Stimulated activated naive CD4-positive, alpha-beta T cell treated with Interleukin-2 at 50 U/mL for 16 hours (primary cell): ENCODE results near the gene PLEKHA5.
"Not testable (repeated sequence)": the region's sequence is repeated elsewhere in the genome, so short reads cannot be mapped to it uniquely, and the experiment has no call there.

ENCODE experiments used
- DNase-seq: peaks from one replicate; lab custom pipeline; 2025; lab: John Stamatoyannopoulos, UW

PLEKHA5 gene

DNA sequence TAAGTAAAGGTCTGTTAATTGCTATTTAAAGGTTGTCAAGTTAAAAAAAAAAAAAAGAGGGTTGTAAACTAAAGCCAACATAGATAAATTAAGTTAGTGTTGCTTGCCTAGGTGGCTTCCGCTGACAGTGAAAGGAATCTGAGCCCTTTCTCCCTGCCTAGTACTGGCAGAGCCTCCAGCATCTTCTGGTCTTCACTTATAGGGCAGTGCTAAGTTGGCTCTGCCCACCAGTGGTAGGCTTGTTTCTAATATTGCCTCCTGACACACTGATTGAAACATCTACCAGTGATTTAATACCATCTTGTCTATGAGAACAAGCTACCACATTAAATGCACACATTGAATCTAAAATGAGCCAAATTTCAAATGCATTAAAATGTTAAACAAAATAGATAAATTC lies 39.7 kb downstream of the PLEKHA5 start:
- no peak for DNase-seq

DNA sequence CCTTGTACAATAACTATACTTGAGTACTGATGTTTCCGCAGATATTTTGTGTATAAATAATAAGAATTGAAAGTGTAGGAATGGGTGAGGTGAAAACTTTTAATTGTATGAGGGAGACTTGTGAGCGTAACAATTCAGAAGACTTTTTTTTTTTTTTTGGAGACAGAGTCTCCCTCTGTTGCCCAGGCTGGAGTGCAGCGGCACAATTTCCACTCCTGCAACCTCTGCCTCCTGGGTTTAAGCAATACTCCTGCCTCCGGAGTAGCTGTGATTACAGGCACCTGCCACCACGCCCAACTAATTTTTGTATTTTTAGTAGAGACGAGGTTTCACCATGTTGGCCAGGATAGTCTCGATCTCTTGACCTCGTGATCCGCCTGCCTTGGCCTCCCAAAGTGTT lies 40.8 kb downstream of the PLEKHA5 start:
- not testable (repeated sequence) for DNase-seq

DNA sequence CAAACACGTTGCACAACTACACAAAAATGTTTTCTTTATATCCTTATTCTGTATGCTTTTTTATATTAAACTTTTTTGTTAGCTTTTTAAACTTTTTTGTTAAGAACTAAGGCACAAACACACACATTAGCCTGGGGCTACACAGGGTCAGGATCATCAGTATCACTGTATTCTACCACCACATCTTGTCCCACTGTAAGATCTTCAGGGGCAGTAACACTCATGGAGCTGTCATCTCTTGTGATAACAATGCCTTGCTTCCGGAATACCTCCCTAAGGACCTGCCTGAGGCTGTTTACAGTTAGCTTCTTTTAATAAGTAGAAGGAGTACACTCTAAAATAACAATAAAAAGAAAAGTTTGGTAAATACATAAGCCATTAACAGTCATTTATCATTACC lies 42.2 kb downstream of the PLEKHA5 start:
- DNase-seq = no peak

DNA sequence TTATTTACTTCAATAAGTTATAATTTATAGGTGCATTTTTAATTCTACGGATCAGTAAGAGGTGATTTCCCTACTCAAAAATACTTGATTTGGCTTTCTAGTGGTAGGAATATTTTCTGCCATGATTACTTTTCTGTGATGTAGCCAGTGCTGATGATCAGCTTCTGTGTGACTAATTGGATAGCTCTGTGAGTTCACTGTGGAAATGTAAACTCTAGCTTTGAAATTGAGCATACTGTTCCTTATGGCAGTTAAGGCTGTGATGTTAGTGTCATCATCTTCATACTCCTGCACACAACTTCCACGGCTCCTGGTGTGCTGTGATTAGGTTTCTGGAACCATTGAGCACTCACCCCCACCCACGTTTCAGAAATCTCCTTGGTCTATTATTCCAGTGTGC lies 48.2 kb downstream of the PLEKHA5 start:
- no peak for DNase-seq

DNA sequence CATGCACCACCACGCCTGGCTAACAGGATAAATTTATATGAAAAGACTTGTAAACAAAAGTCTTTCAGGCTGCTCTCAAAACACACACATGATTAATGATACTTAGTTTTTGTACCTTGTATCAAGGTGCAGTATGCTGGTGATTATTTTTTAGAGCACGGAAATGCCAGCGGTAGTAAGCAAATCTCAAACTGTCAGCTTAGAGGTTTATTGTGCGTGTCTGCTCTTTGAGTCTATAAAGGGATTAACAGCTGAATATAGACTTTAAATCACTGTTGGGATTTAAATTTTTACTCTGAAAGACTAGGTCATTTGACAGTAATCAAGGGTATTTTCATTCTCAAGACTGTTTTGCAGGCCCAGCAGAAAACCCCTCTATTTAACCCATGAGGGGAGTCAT lies 50.5 kb downstream of the PLEKHA5 start:
- no peak for DNase-seq

DNA sequence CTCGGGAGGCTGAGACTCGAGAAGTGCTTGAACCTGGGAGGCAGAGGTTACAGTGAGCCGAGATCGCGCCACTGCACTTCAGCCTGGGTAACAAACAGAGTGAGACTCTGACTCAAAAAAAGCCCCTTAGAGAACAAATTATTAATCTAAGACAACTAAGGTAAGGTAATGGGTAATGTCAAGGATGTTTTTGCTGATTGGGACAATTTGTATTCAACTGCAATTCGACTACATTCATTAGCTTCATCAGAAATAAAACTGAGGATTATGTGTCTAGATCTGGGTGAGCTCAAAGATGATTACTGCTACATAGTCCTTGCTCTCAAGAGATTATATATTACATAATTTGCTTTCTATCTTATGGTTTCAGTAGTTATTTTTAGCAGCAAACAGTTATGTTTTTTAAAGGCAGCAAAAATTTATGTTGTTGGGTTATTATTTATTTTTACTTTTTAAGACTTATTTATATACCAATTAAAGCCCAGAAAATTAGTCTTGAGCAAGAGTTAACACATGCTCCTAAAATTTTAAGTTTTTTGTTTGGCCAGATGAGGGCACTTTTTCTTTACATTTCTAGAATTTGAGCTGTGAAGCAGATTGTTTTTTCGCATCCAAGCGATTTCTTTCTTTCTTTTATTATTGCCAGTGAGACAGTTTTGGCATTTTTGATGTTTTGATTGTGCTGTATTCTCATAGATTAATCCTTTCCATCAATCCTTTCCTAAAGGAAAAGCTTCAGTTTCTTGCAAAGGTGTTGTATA lies 52.3 kb downstream of the PLEKHA5 start:
- DNase-seq = no peak

DNA sequence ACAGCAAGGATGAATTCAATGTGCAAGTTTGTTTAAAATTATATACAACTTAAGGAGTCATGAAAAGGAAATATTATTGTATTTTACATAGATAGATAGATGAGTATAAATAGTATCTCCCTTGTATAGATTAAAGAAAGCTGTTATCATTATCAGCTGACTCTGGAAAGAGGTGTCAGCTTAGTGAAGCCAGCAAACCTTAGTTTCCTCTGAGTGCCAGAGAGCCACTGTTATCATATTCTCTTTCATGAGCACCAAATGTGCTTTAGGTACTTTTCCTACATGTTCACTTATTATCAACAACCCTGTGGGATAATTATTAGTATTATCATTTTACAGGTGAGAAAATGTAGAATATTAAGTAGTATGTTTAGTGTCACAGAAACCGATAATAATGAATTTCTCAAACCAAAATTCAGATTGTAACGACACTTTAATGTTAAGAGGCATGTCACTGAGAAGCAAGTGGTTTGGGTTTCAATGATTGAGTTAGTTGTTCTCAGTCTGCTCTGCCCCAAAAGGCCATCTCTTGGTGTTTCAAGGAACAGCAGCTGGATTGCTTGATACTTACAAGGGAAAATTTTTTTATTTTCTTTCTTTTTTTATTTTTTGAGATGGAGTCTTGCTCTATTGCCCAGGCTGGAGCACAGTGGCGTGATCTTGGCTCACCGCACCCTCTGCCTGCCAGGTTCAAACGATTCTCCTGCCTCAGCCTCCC lies 53.7 kb downstream of the PLEKHA5 start:
- no peak for DNase-seq

DNA sequence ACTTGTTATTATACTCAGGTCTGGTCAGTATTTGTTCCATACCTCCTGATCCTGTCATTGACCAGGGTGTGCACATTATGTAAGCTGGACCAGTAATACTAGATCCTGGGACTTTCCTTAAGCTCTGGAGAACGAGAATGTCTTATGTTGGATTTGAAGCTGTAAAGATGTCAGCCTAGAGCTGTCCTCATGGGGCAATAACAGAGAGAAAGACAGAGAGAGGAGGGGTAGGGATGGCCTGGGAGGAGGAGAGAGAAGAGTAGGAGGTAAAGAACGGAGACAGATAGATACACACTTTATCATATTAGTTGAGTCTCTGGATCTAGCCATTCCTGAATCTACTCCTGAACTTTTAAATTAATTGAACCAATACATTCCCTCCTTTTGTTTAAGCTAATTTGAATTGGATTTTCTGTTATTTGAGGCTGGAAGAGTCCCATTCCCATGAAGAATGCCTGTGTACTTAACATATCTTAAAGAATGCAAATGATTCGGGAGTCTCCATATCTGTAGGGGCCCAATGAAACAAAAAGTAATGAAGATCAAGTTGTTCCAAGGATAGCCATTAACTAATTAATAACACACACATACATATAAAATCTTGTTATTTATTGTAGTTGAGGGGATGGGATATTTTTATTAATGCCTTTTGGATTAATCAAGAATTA lies 55.9 kb downstream of the PLEKHA5 start:
- no peak for DNase-seq

DNA sequence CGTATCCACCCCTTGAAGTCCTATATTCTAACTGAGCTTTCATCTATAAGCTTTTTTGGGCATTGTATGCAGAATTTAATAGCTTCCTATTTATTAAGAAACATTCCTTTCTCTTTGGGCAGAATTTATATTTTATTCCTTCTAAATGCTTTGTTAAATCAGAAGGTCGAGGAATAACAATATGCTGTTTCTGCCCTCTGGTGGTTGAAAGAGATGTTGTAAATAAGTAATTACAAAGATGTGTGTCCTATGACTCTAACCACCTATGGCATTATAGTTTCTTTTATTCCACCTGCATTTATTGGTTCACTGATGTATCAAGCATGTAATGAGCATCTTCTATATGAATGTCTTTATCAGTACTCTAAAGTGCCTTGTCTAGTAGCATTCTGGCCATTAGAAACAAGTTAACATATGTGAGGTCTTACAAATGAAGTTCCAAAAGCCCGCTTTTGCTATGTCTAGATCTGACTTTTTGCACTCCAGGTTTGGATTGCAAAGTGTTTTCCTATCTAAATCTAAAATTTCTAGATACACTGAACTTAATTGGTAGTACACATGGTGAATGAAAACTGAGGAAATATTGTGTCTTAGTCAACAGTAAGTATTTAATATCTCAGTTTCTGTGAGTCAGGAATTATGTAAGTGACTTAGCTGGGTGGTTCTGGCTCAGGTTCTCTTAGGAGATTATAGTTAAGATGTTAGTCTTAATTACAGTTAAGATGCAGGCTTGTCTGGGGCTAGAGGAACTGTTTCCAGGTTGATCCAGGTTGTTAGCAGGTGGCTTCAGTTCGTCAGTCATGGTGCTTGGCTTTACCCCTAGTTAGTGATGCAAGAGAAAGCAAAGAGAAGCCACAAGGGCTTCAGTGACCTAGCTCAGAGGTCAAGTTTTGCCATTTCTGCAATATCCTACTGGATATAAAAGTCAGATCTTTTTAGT lies 57.5 kb downstream of the PLEKHA5 start:
- DNase-seq = no peak

DNA sequence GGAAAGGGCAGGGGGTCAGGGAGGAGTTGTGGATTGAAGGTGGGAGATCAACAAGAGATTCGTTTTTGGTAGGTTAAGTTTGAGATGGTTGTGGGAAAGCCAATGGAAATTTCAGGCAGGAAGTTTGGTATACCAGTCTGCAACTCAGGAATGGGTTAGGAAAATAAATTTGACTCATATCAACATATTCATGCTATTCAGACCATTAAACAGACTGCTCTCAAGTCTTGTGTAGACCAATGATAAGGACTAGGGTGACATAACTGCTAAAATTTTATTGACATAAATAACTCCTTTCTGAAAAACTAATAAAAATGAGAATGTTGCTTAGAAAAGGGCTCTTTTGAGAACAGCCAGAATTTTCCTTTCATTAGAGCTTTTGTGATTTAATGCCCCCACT lies 60.0 kb downstream of the PLEKHA5 start:
- DNase-seq = no peak

DNA sequence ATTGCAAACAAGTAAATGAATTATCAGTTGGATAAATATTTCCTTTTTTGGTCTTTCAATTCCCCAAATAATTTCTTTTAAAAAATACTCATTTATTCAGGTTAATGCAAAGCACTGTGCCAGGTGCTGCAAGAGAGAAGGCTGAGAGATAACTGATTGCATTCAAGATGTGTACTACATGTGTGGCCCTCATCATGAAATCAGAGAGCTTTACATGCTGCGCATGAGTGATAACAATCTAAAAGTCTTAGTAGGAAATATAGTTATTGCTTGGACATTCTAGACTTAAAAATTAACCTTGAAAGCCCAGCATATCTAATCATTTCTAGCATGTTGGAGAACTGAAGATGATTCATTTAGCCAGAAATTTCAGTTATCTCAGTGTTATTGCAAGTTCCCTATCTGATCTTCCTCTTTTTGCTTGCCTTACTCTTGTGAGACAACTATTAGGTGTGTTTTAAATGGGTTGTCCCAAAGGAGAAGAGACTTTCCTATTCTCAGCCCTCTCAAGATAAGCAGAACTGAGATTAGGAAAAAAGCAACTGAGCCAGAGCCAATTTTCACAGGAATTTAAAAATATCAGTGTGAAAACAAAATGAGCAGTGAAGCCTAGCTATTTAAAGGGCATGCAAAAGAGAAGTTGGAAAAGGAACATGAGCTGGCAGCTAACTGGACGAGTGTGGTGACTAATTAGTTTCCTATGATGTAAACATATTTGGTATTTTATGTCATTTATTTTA lies 60.9 kb downstream of the PLEKHA5 start:
- no peak for DNase-seq

DNA sequence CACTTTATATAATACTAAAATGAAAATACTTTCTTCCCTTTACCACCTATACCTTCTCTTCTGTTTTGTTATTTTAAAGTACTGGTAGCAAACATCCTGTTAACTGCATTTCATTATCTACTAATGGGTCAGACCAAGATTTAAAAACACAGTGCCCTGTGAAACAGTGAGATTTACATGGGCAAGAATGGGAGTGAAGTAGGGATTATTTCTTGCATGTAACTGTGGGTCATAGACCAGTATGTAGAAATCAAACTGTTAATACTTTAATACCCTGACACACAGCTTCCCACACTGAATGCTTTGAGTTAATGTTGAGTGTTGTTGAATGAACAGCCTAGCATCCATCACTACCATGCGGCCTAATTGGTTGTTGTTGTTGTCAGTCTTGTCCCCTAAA lies 61.6 kb downstream of the PLEKHA5 start:
- DNase-seq = no peak

DNA sequence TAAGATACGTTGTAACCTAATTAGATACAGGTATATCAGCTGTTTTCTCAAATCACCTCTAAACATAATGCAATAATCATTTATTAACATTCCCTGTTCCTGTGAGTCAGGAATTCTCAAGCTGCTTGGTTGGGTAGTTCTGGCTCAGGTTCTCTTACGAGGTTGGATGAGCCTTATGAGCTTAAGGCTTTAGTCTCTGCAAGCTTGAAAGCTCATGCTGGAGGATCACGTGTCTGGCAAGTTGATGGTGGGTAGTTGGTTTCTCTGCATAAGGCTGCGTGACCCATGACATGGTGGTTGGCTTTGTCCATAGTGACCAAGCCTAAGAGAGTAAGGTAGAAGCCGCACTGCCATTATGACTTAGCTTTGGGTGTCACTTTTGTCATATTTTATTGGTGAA lies 62.0 kb downstream of the PLEKHA5 start:
- no peak for DNase-seq

DNA sequence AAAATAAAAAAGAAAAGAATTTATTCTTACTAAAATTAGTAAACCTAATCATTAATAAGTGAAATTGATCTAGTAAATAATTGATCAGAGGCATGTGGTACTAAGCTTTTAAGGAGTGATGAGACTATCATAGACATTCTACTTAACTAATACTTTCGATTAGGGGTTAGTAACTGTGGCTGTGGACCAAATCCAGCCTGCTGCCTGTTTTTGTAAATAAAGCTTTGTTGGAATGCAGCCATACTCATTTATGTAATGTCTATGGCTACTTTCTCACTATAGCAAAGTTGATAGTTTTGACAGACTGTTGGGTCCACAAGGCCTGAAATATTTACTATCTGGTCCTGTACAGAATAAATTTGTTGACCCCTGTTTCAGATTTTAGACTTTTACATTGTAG lies 63.2 kb downstream of the PLEKHA5 start:
- DNase-seq = no peak

DNA sequence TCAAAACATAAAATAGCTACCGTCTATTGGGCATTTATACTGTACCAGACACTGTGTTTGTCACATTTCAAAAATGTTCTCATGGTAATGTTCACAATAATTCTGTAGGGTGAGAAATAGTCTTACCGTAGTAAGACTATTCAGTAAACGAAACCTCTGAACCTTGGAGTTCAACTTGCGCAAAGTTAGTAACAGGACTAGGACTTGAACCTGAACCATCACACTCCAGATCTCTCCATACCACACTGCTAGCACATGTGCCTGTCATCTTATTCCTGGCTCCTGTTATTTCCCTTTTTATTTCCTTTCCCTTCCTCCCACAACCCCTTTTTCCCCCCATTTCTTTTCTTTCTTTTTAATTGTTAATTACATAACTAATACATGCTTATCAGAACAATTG lies 65.4 kb downstream of the PLEKHA5 start:
- no peak for DNase-seq

DNA sequence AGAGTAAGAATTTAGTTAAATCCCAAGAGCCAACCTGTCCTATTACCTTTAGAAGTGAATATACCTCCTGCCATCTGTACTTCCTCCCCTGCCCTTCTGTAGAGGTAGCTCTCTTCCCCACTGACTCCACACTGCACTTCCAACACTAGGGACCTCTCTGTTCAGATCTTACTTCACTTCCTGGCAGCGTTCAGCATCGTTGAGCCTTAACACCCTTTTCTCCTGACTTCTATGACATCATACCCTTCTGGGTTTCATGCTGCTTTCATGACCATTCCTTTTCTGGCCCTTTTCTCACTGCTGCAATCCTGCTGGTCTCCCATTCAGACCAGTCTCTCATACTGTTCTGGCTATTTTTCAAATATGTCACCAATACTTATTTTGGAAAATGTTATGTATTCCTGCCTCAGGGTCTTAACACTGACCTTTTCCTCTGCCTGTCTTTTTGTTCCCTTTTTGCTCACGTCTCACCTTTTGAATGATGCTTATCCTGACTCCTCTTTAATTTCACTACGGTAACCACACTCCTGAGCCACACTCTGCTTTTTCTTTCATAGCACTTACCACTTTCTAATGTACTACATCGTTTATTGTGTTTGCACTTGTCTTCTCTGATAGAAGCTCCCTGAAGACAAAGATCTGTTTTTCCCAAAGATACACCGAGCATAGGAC lies 67.6 kb downstream of the PLEKHA5 start:
- no peak for DNase-seq

DNA sequence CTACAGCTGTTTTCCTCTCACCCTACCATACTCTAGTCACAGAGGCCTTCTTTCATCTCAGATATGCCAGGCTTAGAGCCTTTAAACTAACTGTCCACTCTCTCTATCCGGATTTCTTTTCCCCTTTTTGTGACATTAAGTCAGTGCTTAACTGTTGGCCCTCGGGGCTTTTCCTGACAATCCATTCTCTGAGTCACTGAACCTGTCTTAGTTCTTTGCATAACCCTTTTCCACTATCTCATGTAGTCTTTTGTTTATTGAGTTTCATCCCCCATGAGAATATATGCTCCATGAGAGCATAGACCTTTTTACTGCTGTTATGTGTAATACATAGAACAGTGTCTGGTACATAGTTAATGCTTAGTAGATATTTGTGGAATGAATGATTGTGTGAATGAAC lies 68.7 kb downstream of the PLEKHA5 start:
- no peak for DNase-seq

DNA sequence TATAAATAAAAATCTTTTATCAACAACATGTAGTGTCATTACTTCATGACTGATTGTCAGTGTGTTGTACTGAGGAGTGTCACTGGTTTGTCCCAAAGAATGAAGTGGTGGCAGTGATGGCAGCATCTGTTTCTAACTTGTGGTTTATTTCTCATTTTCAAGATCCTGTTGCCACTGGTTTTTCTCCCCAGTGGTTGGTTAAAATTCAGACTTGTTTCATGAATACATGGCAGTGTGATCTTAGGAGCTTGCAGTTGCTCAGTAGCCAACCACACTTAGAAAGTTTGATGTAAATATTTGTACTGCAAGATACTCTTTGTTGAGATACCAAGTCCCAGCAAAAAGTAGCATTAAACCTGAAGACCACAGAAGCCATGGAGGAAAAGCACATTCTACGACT lies 69.8 kb downstream of the PLEKHA5 start:
- no peak for DNase-seq

DNA sequence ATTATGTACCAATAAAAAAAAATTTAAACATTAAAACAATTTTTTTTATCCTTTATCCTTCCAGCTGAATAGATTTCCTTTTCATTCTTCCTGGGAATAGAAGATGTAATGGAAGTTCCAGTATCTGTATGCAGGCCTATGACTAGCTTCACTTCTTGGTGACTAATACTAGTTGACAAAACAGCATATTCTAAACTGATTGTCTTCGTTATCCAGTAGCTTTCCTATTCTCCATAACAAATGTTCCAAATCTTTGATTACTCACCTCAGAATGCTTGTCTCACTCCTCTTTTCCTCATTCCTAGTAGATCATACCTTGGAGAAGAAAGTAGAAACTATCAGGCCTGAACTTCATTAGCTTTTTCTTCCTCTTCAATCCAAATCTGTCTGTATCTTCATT lies 70.7 kb downstream of the PLEKHA5 start:
- DNase-seq = no peak

DNA sequence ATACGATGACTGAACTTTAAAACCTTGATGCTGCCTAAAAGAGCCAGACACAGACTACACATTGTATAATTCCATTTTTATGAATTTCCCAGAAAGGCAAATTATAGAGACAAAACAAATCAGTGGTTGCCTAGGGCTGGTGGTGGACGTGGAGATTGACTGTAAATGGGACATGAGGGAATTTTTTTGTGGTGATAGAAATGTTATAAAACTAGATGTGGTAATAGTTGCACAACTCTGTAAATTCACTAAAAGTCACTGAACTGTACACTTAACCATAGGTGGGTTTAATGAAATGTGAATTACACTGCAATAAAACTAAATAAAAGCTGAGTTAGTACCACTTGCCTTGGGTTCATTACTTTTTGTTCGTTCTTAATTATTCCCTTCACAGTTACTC lies 72.1 kb downstream of the PLEKHA5 start:
- DNase-seq = no peak

DNA sequence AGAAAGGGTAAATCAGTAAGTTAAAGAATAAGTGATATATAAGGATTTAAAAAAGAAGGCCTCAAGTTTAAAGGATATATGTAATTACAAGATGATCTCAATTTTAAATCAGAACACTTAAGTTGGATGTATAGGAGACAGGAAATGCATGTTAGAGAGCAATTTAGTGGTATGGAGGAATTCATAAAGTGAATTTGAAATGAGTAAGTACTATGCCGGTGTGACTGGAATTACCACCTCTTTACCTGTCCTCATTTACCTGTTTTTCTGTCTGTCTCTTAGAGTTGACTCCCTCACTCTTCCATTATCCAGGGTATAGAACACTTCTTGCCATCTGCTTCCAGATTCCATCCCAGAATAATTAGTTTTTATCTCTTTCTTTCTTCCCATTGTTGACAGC lies 73.5 kb downstream of the PLEKHA5 start:
- no peak for DNase-seq
